Large intestine (tissue), 3 donors: ENCODE data around the gene CTRL. TPM values are rescaled to one million over a fixed set of nuclear protein-coding genes. Genes with fewer than 3 reads are reported as not detected.

Experiments
- DNase-seq, 2 donors: peaks; one replicate each; pipeline versions ENCODE4 v3.0.0 to v3.0.0-alpha.2; 2013
- H3K27ac ChIP-seq: one replicate; pipeline ENCODE4 v1.5.1; 2013; ENCODE audit warnings: low read length
- H3K27me3 ChIP-seq: 2 replicates; pipeline ENCODE4 v1.6.1; 2013; ENCODE audit warnings: low read length; ENCODE audit not compliant: control insufficient read depth, insufficient read depth
- H3K36me3 ChIP-seq: 2 replicates; pipeline ENCODE4 v1.6.1; 2013; ENCODE audit warnings: low read length; ENCODE audit not compliant: control insufficient read depth, insufficient read depth
- H3K4me1 ChIP-seq: one replicate; pipeline ENCODE4 v1.6.1; 2013; ENCODE audit warnings: low read length; ENCODE audit not compliant: control insufficient read depth, insufficient read depth
- H3K4me3 ChIP-seq: one replicate; pipeline ENCODE4 v1.5.1; 2013; ENCODE audit warnings: low read length
- H3K9me3 ChIP-seq: one replicate; pipeline ENCODE4 v1.6.1; 2013; ENCODE audit warnings: mild to moderate bottlenecking, low read depth, low read length, moderate library complexity; ENCODE audit not compliant: control insufficient read depth
- WGBS: methylation state at CpG from one replicate; pipeline ENCODE4 v1.1.5; 2013; ENCODE audit warnings: low lambda C conversion rate; ENCODE audit not compliant: insufficient coverage; 5-methylcytosine and 5-hydroxymethylcytosine counted together
- polyA plus RNA-seq: library from polyadenylated mRNA; unstranded; fragments of 120-200 nt; gene quantifications from one replicate; pipeline ENCODE4 v1.2.1, GENCODE V29; 2013

CTRL gene
- polyA plus RNA-seq, 1 donor: 0.87 TPM

- H3K36me3 ChIP-seq: peaks cover 42% of the 10 kb centered on the region
Measured at GRCh38 chr16:67907397-67908180, 24.1 kb downstream of the CTRL start.

GRCh38 chr16:67902831-67903230 is 28.8 kb downstream of the CTRL start:
- H3K27ac ChIP-seq: no peak overlapping the region
- no peak for DNase-seq
- 80% methylated on average over 1 of the region's 4 CpGs for whole genome bisulfite sequencing
- H3K9me3 ChIP-seq: no peaks in the 10 kb centered on the region
- no peak overlapping the region for H3K4me3 ChIP-seq
- H3K4me1 ChIP-seq: no peaks in the 10 kb centered on the region
- no peaks in the 10 kb centered on the region for H3K27me3 ChIP-seq
- peaks cover 9% of the 10 kb centered on the region for H3K36me3 ChIP-seq

More at GRCh38 chr16:67907397-67908180, 24.1 kb downstream of the CTRL start:
- Histone ChIP-seq H3K27ac (no peak overlapping the region), H3K4me1 (no peaks in the 10 kb centered on the region), H3K4me3 (no peak overlapping the region), H3K9me3 (no peaks in the 10 kb centered on the region), H3K27me3 (no peaks in the 10 kb centered on the region)
- DNase-seq: no peak
- WGBS: 100% methylated on average over 1 of the region's 11 CpGs

GRCh38 chr16:67901734-67902133 is 29.9 kb downstream of the CTRL start:
- Histone ChIP-seq H3K4me3 (no peak overlapping the region), H3K36me3 (peaks cover 9% of the 10 kb centered on the region), H3K4me1 (no peaks in the 10 kb centered on the region), H3K27me3 (no peaks in the 10 kb centered on the region), H3K27ac (no peak overlapping the region), H3K9me3 (no peaks in the 10 kb centered on the region)
- no CpG with 5 or more reads among the region's 5 CpGs for WGBS
- no peak for DNase-seq

- Histone ChIP-seq H3K4me3 (no peak overlapping the region), H3K9me3 (no peaks in the 10 kb centered on the region), H3K4me1 (peaks cover 8% of the 10 kb centered on the region), H3K36me3 (peaks cover 2% of the 10 kb centered on the region), H3K27me3 (no peaks in the 10 kb centered on the region), H3K27ac (no peak overlapping the region)
- no peak for DNase-seq
- WGBS: no CpG with 5 or more reads among the region's 3 CpGs
Measured at GRCh38 chr16:67897231-67897630, 34.4 kb downstream of the CTRL start.

GRCh38 chr16:67893743-67894399 is 37.8 kb downstream of the CTRL start:
- peaks cover 8% of the 10 kb centered on the region for H3K4me1 ChIP-seq
- no peaks in the 10 kb centered on the region for H3K9me3 ChIP-seq
- peak; percentile 44 to 76 for DNase-seq
- no peaks in the 10 kb centered on the region for H3K36me3 ChIP-seq
- no peaks in the 10 kb centered on the region for H3K27me3 ChIP-seq
- H3K27ac ChIP-seq: peak overlapping the region; percentile 99
- peak overlapping the region; percentile 95 for H3K4me3 ChIP-seq
- WGBS: no CpG with 5 or more reads among the region's 14 CpGs

GRCh38 chr16:67892899-67893742 is 38.5 kb downstream of the CTRL start, which contains the start of gene PSKH1:
Gene PSKH1, plus strand, starts transcription at chr16:67893254. Its CDS starts 15,496 bp downstream, at chr16:67908750.
- H3K36me3 ChIP-seq: no peaks in the 10 kb centered on the region
- WGBS: no CpG with 5 or more reads among the region's 90 CpGs
- no peaks in the 10 kb centered on the region for H3K9me3 ChIP-seq
- DNase-seq: peak; percentile 94 to 96
- peaks cover 8% of the 10 kb centered on the region for H3K4me1 ChIP-seq
- peak within 1 kb of the TSS; percentile 99 for H3K27ac ChIP-seq
- no peaks in the 10 kb centered on the region for H3K27me3 ChIP-seq
- peak within 1 kb of the TSS; percentile 95 for H3K4me3 ChIP-seq

GRCh38 chr16:67892375-67892774 is 39.3 kb downstream of the CTRL start:
- H3K4me1 ChIP-seq: peaks cover 8% of the 10 kb centered on the region
- peak in 1 of 2 donors; percentile 16 for DNase-seq
- H3K36me3 ChIP-seq: no peaks in the 10 kb centered on the region
- H3K4me3 ChIP-seq: peak overlapping the region; percentile 44
- peak overlapping the region; percentile 64 for H3K27ac ChIP-seq
- 52% methylated on average over 5 of the region's 5 CpGs for WGBS
- no peaks in the 10 kb centered on the region for H3K9me3 ChIP-seq
- no peaks in the 10 kb centered on the region for H3K27me3 ChIP-seq

GRCh38 chr16:67888331-67888730 is 43.3 kb downstream of the CTRL start:
- H3K9me3 ChIP-seq: no peaks in the 10 kb centered on the region
- H3K36me3 ChIP-seq: peaks cover 31% of the 10 kb centered on the region
- no CpG with 5 or more reads among the region's 3 CpGs for WGBS
- no peaks in the 10 kb centered on the region for H3K27me3 ChIP-seq
- DNase-seq: no peak
- peaks cover 11% of the 10 kb centered on the region for H3K4me1 ChIP-seq
- no peak overlapping the region for H3K4me3 ChIP-seq
- H3K27ac ChIP-seq: no peak overlapping the region

GRCh38 chr16:67886387-67886786 is 45.3 kb downstream of the CTRL start:
- Histone ChIP-seq H3K4me1 (peaks cover 27% of the 10 kb centered on the region), H3K4me3 (no peak overlapping the region), H3K36me3 (peaks cover 51% of the 10 kb centered on the region), H3K27ac (no peak overlapping the region), H3K9me3 (no peaks in the 10 kb centered on the region), H3K27me3 (no peaks in the 10 kb centered on the region)
- no CpG with 5 or more reads among the region's 5 CpGs for WGBS
- no peak for DNase-seq

GRCh38 chr16:67885976-67886375 is 45.7 kb downstream of the CTRL start:
- Histone ChIP-seq H3K27me3 (no peaks in the 10 kb centered on the region), H3K9me3 (no peaks in the 10 kb centered on the region), H3K27ac (no peak overlapping the region), H3K4me3 (no peak overlapping the region), H3K4me1 (peaks cover 27% of the 10 kb centered on the region), H3K36me3 (peaks cover 55% of the 10 kb centered on the region)
- no peak for DNase-seq
- no CpG with 5 or more reads among the region's 19 CpGs for WGBS
